Endothelial cell of umbilical vein (primary cell): ENCODE data around the gene SAMD14. TPM values are rescaled to one million over a fixed set of nuclear protein-coding genes. Genes with fewer than 3 reads are reported as not detected.
A peak's percentile ranks its signal among the peaks of the same experiment; 100 is the strongest.

ENCODE experiments used
- BruUV-seq: library from RNA; stranded (reverse); fragments of 400-500 nt; replicated peaks from 2 replicates; lab custom pipeline; 2021; lab: Mats Ljungman, UMichigan
- CTCF ChIA-PET: fragments of 300-600, 350-600 bp; sonication (Branson Sonifier 250); formaldehyde crosslinking; loops from one replicate; lab custom pipeline; 2021; ENCODE audit warnings: antibody characterized with exemption, inconsistent platforms; lab: Charles Lee
- POLR2A ChIA-PET: fragments of 300-600, 350-600 bp; sonication (Branson Sonifier 250); formaldehyde crosslinking; loops from one replicate; lab custom pipeline; 2021; ENCODE audit warnings: antibody characterized with exemption, inconsistent platforms; lab: Charles Lee
- DNase-seq: peaks from one replicate; pipeline ENCODE4 v3.0.0-alpha.2; 2011; ENCODE audit warnings: low read depth, low spot score
- FAIRE-seq: peaks from 2 replicates; lab custom pipeline; 2011; peaks lifted over from hg19 to GRCh38; lab: Jason Lieb, UNC
- H2AFZ ChIP-seq: 2 replicates; pipeline ENCODE4 v1.6.0; 2012; ENCODE audit warnings: low read depth, low read length, control low read depth, inconsistent platforms
- H3K27ac ChIP-seq: 2 replicates; pipeline ENCODE4 v1.5.1; 2011; ENCODE audit warnings: low read depth, mild to moderate bottlenecking, control low read depth, low read length, moderate library complexity; ENCODE audit not compliant: insufficient read depth
- H3K27me3 ChIP-seq, 2 experiments: 2 replicates each; pipeline versions ENCODE4 v1.6.0 to v1.6.1; 2011; ENCODE audit warnings: low read length in 2 of 2, mixed read lengths in 1 of 2; ENCODE audit not compliant: control insufficient read depth in 2 of 2, insufficient read depth in 2 of 2
- H3K36me3 ChIP-seq, 2 experiments: 2 replicates in 1 of 2; 3 replicates in 1 of 2; pipeline ENCODE4 v1.5.1; 2011; ENCODE audit warnings: low read length in 2 of 2, mild to moderate bottlenecking in 1 of 2, moderate library complexity in 1 of 2; ENCODE audit not compliant: control insufficient read depth in 2 of 2, insufficient read depth in 2 of 2; ENCODE audit errors: extremely low read depth in 1 of 2
- H3K4me1 ChIP-seq: 3 replicates; pipeline ENCODE4 v1.5.1; 2011; ENCODE audit warnings: mild to moderate bottlenecking, low read length; ENCODE audit not compliant: control insufficient read depth, insufficient read depth; ENCODE audit errors: extremely low read depth
- H3K4me2 ChIP-seq: 2 replicates; pipeline ENCODE4 v1.6.1; 2011; ENCODE audit warnings: low read length, control low read depth, mixed read lengths; ENCODE audit not compliant: insufficient read depth
- H3K4me3 ChIP-seq, 3 experiments: fragments of 200-600 bp in 1 of 3; sonication (generic), shearing (Covaris generic) in 1 of 3; replicated peaks in 1 of 3; 2 replicates each; pipeline ENCODE4 v1.5.1; 2011 to 2016; ENCODE audit warnings: control low read depth in 3 of 3, low read length in 3 of 3, mild to moderate bottlenecking in 2 of 3, inconsistent platforms in 1 of 3, low read depth in 1 of 3, moderate library complexity in 1 of 3; ENCODE audit not compliant: insufficient read depth in 1 of 3
- H3K79me2 ChIP-seq: 2 replicates; pipeline ENCODE4 v1.6.0; 2012; ENCODE audit warnings: low read length, inconsistent platforms; ENCODE audit not compliant: control insufficient read depth, insufficient read depth
- H3K9ac ChIP-seq: replicated peaks from 2 replicates; pipeline ENCODE3; 2011; ENCODE audit warnings: low read length, control low read depth; ENCODE audit not compliant: insufficient read depth; ENCODE audit errors: extremely low read depth
- H3K9me1 ChIP-seq: replicated peaks from 3 replicates; pipeline ENCODE4 v1.6.0; 2011; ENCODE audit warnings: mild to moderate bottlenecking, low read length; ENCODE audit not compliant: control insufficient read depth, insufficient read depth; ENCODE audit errors: extremely low read depth
- H3K9me3 ChIP-seq: replicated peaks from 2 replicates; pipeline ENCODE4 v1.5.1; 2012; ENCODE audit warnings: low read length, inconsistent platforms; ENCODE audit not compliant: control insufficient read depth, insufficient read depth
- H4K20me1 ChIP-seq: replicated peaks from 2 replicates; pipeline ENCODE3; 2011; ENCODE audit warnings: mild to moderate bottlenecking, low read length; ENCODE audit not compliant: control insufficient read depth, insufficient read depth; ENCODE audit errors: extremely low read depth
- EZH2 ChIP-seq: IDR thresholded peaks from 2 replicates; pipeline ENCODE4 v1.6.1; 2012; ENCODE audit warnings: borderline replicate concordance, low read depth, mild to moderate bottlenecking, moderate library complexity, low read length, inconsistent platforms; ENCODE audit not compliant: severe bottlenecking
- FOS ChIP-seq: IDR thresholded peaks from 2 replicates; pipeline ENCODE4 v1.6.1; 2011; ENCODE audit warnings: mild to moderate bottlenecking, low read length, moderate library complexity, borderline replicate concordance; ENCODE audit not compliant: insufficient read depth
- JUN ChIP-seq: IDR thresholded peaks from 2 replicates; pipeline ENCODE4 v1.6.1; 2011; ENCODE audit warnings: borderline replicate concordance, low read depth; ENCODE audit not compliant: insufficient read length, insufficient read depth
- dilution Hi-C: fragments of 300-500 bp; cut with MboI; formaldehyde crosslinking; loops from one replicate; pipeline ENCODE4 v1.15.0; 2019; ENCODE audit warnings: low sequenced_read_pairs; ENCODE audit not compliant: extremely low pct_ligation_motif_present
- intact Hi-C: fragments of 100-400 bp; cut with micrococcal nuclease; formaldehyde crosslinking; loops from one replicate; pipeline ENCODE4 v1.10.0; 2022
- polyA plus RNA-seq, 4 experiments: library from polyadenylated mRNA; depleted of rRNA in 3 of 4; stranded (reverse) in 3 of 4; unstranded in 1 of 4; fragments of >200 nt; gene quantifications; 2 replicates each; pipeline versions ENCODE4 v1.2.1 to v1.2.3, GENCODE V29; 2011 to 2012; ENCODE audit warnings: missing spikeins in 1 of 4
- total RNA-seq: library from RNA; stranded (reverse); gene quantifications from 2 replicates; pipeline ENCODE4 v1.2.3, GENCODE V29; 2021
- TF ChIP-seq, protein P1 (sequence below), 2 donors: IDR thresholded peaks; 1 replicate in 1 of 2; 2 replicates in 1 of 2; pipeline ENCODE4 v1.5.1; 2011; ENCODE audit warnings: low read length in 2 of 2, mild to moderate bottlenecking in 2 of 2, moderate library complexity in 2 of 2, control low read depth in 1 of 2, inconsistent platforms in 1 of 2, low read depth in 1 of 2; ENCODE audit not compliant: insufficient read depth in 1 of 2; ENCODE audit errors: extremely low read depth in 1 of 2

The SAMD14 gene
- total and polyA plus RNA-seq, 2 donors (not counting 3 experiments of a cell fraction or from before 2014, with no cell fraction given): 6.8 to 15.6 TPM

DNA sequence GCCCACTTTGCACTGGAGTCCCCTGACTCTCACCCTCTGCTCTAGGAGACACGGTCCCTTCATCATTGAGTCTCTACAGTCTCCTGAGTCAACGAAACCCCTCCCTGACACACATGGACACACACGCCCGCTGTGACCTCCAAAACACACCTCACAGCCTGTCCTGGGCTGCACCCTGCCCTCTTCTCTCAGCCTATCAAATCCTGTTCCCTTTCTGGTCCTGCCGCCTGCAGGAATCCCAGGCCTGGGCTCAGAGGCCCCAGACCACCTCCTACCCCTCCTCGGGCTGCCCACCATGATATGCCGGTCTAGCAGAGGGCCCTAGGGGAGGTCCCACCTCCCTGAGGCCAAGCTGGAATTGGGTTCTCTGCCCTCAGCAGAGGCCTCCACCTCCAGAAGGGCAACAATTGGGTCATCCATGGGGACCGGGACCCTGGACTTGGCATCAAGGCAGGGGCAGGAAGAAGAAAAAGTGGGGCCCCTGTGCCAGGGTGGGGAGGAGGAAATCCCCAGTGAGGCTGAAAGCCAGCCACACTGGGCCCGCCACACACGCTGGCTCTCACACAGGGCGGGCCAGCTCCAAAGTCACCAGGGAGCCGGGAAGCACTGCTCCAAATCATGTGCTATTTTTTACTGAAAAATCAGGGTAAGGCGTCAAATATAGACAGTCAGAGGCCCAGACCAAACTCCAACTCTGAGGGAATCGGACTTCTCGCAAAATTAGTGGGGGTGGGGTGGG lies 17.1 kb upstream of the SAMD14 start:
- dilution Hi-C loops: no loop called here
- CTCF ChIA-PET: interaction anchor here (1.0 to 4.1 kb wide), 7 partner anchors 8 to 53 kb away, joined by 3 to 21 read pairs (median 5); partner anchors contain the start of gene SAMD14
- peak overlapping the region; percentile 19 for H3K27ac ChIP-seq
- peak overlapping the region; percentile 9 to 82 (median 65) for H3K4me3 ChIP-seq
- no peaks in the 10 kb centered on the region for H3K9me3 ChIP-seq
- no peaks in the 10 kb centered on the region for H3K9me1 ChIP-seq
- DNase-seq (no peak), FAIRE-seq (peak; percentile 21)
- TF ChIP-seq FOS (no peak), EZH2 (no peak)
- H3K9ac ChIP-seq: peak overlapping the region; percentile 42
- H3K36me3 ChIP-seq: peaks cover 0 to 26% of the 10 kb centered on the region in 2 experiments
- POLR2A ChIA-PET: no interaction called here
- peak overlapping the region; percentile 82 for H3K4me2 ChIP-seq
- intact Hi-C loops: no loop called here
- peaks cover 35% of the 10 kb centered on the region for H3K4me1 ChIP-seq
- H3K79me2 ChIP-seq: peaks cover 78% of the 10 kb centered on the region
- no peaks in the 10 kb centered on the region for H3K27me3 ChIP-seq
- no peaks in the 10 kb centered on the region for H4K20me1 ChIP-seq
- no TSS peak for BruUV-seq
- H2AFZ ChIP-seq: no peak overlapping the region

DNA sequence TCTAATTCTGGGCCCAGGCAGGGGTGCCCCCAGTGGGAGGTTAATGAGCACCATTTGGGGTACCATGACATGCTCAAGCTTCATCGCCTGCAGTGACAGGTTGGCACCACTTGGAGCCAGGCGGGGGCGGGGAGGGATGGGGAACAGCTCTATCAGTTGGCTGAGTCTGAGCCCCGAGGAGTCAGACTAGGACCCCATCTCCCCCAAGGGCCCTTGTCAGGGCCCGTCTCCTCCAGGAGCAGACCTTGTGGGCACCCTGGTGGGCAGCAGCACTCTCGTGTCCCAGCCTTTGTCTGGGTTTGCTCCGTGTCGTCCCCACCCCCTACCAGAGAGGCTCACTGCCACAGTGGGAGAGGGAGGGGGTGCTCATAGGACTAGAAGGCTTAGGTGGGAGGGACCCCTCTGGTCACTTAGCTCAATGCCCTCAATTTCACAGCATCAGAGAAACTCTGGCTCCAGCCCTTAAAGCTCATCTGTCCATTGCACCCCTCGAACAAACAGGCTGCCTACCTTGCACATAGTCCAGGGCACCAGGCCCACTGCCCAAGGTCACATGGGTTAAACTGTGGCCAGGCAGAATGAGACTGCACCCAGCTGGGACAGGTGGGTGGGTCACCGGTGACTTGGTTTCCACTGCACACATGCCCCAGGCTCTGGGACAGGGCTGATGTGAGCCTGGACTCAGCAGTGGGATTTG lies 16.4 kb upstream of the SAMD14 start:
- H3K4me1 ChIP-seq: peaks cover 38% of the 10 kb centered on the region
- intact Hi-C loops (no loop called here), dilution Hi-C loops (no loop called here)
- no peaks in the 10 kb centered on the region for H3K27me3 ChIP-seq
- H3K4me3 ChIP-seq: no peak overlapping the region
- no peaks in the 10 kb centered on the region for H3K9me3 ChIP-seq
- TF ChIP-seq, protein P1, sequence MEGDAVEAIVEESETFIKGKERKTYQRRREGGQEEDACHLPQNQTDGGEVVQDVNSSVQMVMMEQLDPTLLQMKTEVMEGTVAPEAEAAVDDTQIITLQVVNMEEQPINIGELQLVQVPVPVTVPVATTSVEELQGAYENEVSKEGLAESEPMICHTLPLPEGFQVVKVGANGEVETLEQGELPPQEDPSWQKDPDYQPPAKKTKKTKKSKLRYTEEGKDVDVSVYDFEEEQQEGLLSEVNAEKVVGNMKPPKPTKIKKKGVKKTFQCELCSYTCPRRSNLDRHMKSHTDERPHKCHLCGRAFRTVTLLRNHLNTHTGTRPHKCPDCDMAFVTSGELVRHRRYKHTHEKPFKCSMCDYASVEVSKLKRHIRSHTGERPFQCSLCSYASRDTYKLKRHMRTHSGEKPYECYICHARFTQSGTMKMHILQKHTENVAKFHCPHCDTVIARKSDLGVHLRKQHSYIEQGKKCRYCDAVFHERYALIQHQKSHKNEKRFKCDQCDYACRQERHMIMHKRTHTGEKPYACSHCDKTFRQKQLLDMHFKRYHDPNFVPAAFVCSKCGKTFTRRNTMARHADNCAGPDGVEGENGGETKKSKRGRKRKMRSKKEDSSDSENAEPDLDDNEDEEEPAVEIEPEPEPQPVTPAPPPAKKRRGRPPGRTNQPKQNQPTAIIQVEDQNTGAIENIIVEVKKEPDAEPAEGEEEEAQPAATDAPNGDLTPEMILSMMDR (IDR thresholded peaks at IDR 0.05; ENCODE audit: extremely low read depth in 1 of 2, insufficient read depth in 1 of 2, low read depth in 1 of 2, low read length in 2 of 2): peak in 1 of 2 donors; percentile 16
- no peak for TF ChIP-seq JUN
- DNase-seq: no peak
- H3K36me3 ChIP-seq: peaks cover 0 to 30% of the 10 kb centered on the region in 2 experiments
- POLR2A ChIA-PET: no interaction called here
- CTCF ChIA-PET: interaction anchor here (0.9 to 4.1 kb wide), 10 partner anchors 10 to 119 kb away, joined by 3 to 21 read pairs (median 4); partner anchors contain the start of gene SAMD14
- H4K20me1 ChIP-seq: no peaks in the 10 kb centered on the region
- BruUV-seq: no TSS peak
- H3K79me2 ChIP-seq: peaks cover 83% of the 10 kb centered on the region
- H2AFZ ChIP-seq: no peak overlapping the region
- FAIRE-seq: no peak
- no peak overlapping the region for H3K27ac ChIP-seq
- no peaks in the 10 kb centered on the region for H3K9me1 ChIP-seq
- no peak overlapping the region for H3K9ac ChIP-seq
- peak overlapping the region; percentile 82 for H3K4me2 ChIP-seq
